Activated naive CD4-positive, alpha-beta T cell treated with anti-CD3 and anti-CD28 coated beads, Interleukin-2, amount 50 U/mL, for 72 hours (primary cell): ENCODE measurements around the gene SDC3. TPM values are rescaled to one million over a fixed set of nuclear protein-coding genes. Genes with fewer than 3 reads are reported as not detected.

Source experiments
- ATAC-seq, 2 donors: fragments of 150-1000 bp; cut with Tn5 transposase; 2 replicates each; pipeline ENCODE4 v1.10.0; 2021; ENCODE audit warnings: mild to moderate bottlenecking in 2 of 2, moderate library complexity in 2 of 2
- DNase-seq, 2 donors: peaks; one replicate each; pipeline ENCODE4 v3.0.0; 2021 to 2022; ENCODE audit warnings: low spot score in 2 of 2
- H3K27ac Mint-ChIP-seq, 2 donors: one replicate each; pipeline ENCODE4 v1.8.0; 2022; ENCODE audit warnings: mild to moderate bottlenecking in 2 of 2, mixed read lengths in 2 of 2
- H3K36me3 Mint-ChIP-seq, 2 donors: one replicate each; pipeline ENCODE4 v1.8.0; 2022; ENCODE audit warnings: mixed read lengths in 2 of 2
- H3K9me3 Mint-ChIP-seq, 2 donors: one replicate each; pipeline ENCODE4 v1.8.0; 2022; ENCODE audit warnings: mixed read lengths in 2 of 2
- total RNA-seq, 2 donors: library from RNA; stranded (reverse); gene quantifications; one replicate each; pipeline ENCODE4 v1.2.3, GENCODE V29; 2022

Gene SDC3
- total RNA-seq, 2 donors from 2014 or later = 1.7 TPM; not detected in 1

DNA sequence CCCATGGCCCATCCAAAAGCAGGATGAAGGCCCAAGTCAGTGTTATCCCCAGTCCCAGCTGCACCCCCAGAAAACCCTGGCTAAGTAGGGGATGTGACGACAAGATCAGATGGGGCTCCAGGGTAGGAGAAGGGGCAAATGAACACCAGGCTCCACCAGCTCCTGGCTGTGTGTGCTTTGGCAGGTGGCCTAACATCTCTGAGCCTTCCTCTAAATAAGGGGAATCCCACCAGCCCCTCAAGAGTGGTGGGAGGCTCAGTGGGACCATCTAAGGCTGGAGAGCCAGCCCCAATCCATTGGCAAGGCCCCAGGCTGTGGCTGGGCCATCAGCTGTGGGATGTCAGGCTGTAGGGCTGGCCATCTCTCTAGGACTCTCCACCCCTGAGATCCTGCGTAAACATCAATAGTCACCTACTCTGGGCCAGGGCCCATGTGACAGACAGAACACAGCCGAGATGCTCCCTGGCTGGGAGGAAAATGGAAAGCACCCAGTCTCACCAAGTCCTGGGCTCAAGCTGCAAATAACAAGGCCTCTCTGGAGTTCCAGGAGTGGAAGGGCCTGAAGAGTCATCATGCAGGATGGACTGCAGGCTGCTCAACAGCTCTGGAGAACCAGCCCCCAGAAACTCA, 7.5 kb downstream of the SDC3 start:
- DNase-seq = no peak
- no peak for ATAC-seq
- Mint-ChIP-seq H3K36me3 (no peaks in the 10 kb centered on the region), H3K9me3 (no peaks in the 10 kb centered on the region), H3K27ac (no peak overlapping the region)

- no peak for ATAC-seq
- no peaks in the 10 kb centered on the region for H3K9me3 Mint-ChIP-seq
- no peak overlapping the region for H3K27ac Mint-ChIP-seq
- DNase-seq = no peak
- no peaks in the 10 kb centered on the region for H3K36me3 Mint-ChIP-seq
Measured at GRCh38 chr1:30900486-30900885, 8.1 kb downstream of the SDC3 start.

DNA sequence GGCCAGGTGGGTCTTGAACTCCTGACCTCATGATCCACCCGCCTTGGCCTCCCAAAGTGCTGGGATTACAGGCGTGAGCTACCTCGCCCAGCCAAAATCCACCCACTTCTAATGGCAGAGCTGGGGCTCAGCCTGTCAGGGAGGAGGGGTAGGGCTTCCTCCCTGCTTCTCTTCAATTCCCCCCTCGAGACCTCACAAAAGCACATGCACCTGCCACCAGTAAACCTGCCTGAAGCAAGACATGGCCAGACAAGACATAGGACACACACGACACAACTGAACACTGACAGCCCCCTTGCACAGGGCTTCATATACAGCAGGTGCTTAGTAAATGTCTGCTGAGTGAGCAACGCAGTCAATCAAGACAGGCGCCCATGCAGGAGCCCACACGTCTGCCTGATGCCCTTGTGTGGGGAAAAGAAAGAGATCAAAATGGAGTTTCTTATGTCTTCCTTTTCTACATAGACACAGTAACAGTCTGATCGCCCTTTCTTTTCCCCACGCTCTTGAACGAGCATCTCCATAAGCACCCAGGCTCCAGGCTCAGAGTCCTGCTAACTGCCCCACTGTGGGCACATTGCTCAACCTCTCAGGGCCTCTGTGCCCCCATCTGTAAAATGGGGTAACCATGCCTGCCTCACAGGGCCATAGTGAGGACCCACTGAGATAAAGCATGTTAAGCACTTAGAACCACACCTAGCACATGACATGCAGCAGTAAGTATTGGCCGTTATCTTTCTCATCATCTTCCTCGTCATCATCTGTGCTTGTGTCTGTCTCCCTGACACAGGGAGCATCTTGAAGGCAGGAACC, 8.8 kb downstream of the SDC3 start:
- DNase-seq (no peak), ATAC-seq (no peak)
- Mint-ChIP-seq H3K36me3 (no peaks in the 10 kb centered on the region), H3K9me3 (no peaks in the 10 kb centered on the region), H3K27ac (no peak overlapping the region)

DNA sequence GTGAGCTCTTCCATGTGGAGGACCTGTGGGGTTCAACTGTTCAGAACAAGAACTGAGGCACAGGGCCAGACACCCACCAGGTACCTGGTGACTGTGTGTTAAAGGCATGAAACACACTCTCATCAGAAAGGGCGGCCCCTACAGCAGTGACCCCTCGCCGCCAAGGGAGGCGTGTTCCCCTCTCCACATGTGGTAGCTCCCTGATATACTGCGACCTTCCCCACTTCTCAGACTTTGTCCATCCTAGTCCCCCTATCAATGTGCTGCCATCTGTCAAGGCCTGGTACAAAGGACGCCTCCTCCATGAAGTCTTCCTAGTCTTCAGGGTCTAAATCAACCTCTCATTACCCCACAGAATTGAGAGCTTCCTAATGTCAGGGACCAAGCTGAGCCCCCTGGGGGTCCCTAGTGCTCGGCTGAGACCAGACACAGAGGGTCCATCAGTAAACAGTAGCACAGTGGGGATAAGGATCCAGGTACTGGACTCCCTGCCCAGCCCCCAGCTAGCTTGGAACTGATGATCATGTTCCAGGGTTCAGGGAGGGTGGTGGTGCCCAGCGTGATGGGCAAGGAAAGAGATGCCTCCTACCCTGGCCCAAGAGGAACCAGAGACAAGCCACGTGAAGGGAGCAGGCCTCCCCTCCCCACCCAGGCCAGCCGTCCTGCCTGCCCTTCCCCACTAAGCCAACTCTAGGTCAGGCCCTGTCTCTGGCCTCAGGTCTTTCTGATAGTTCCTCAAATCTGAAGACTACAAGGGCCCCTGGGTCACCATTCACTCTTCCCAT, 10.3 kb downstream of the SDC3 start:
- peaks cover 0 to 4% of the 10 kb centered on the region in 2 donors for H3K9me3 Mint-ChIP-seq

DNA sequence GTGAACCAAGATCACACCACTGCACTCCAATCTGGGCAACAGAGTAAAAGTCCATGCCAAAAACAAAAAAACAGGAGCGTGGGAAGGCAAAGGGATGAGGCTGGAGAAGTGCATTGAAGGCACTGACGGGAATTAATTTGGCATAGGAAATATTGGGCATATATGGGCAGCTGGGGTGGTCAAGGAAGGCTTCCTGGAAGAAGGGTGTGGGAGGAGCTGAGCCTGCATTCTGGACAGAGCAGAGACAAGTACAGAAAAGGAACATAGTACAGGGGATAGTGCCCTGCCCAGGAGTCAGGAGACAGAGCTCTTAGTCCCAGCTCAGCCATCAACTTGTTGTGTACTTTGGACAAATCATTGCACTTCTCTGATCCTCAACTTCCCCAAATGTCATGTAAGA, 11.7 kb downstream of the SDC3 start:
- DNase-seq (no peak), ATAC-seq (no peak)
- H3K9me3 Mint-ChIP-seq = peaks cover 0 to 4% of the 10 kb centered on the region in 2 donors
- no peaks in the 10 kb centered on the region for H3K36me3 Mint-ChIP-seq
- H3K27ac Mint-ChIP-seq = no peak overlapping the region

More for the DNA sequence above, 10.3 kb downstream of the SDC3 start:
- H3K36me3 Mint-ChIP-seq = no peaks in the 10 kb centered on the region
- ATAC-seq (no peak), DNase-seq (no peak)
- no peak overlapping the region for H3K27ac Mint-ChIP-seq

DNA sequence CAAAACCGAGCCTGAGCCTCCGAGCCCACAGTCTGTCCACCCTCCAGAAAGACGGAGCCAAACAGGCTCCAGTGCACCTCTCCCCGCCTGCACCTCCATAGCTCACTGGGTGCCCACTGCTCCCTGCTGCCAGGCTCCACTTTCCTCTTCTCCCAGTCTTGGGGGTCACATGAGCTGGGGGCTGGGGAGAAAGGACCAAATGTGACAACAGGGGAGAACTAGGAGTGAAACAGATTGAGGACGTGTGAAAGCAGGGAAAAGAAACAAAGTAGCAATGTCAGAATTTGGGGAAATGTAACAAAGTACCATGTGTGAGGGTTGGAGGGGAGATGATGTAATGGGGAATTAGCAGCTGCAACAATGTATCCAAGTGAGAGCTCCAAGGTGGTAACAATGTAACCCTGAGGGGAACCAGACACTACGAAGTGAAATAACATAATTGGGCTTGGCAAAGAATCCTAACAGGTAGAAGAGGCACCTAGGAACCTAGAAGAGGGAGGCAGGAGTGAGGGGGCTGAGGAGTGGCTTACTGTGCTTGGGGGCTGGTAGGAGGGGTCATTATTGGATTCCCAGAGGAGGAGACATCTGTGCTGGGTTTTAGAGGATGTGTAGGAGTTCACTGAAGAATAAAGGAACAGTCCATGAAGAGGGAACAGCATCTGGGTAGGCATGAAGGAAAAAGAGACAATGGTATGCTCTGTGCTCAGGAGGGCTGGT, 12.5 kb downstream of the SDC3 start:
- Mint-ChIP-seq H3K36me3 (no peaks in the 10 kb centered on the region), H3K9me3 (peaks cover 0 to 4% of the 10 kb centered on the region in 2 donors), H3K27ac (no peak overlapping the region)
- DNase-seq (no peak), ATAC-seq (no peak)

- no peak overlapping the region for H3K27ac Mint-ChIP-seq
- DNase-seq = no peak
Measured at GRCh38 chr1:30895382-30895943, 13.1 kb downstream of the SDC3 start.

GRCh38 chr1:30894508-30894973, 14.0 kb downstream of the SDC3 start:
- DNase-seq (no peak), ATAC-seq (no peak)
- Mint-ChIP-seq H3K27ac (no peak overlapping the region), H3K9me3 (peaks cover 0 to 4% of the 10 kb centered on the region in 2 donors), H3K36me3 (no peaks in the 10 kb centered on the region)

More at GRCh38 chr1:30895382-30895943, 13.1 kb downstream of the SDC3 start:
- no peak for ATAC-seq
- H3K36me3 Mint-ChIP-seq = no peaks in the 10 kb centered on the region
- H3K9me3 Mint-ChIP-seq = peaks cover 0 to 4% of the 10 kb centered on the region in 2 donors

DNA sequence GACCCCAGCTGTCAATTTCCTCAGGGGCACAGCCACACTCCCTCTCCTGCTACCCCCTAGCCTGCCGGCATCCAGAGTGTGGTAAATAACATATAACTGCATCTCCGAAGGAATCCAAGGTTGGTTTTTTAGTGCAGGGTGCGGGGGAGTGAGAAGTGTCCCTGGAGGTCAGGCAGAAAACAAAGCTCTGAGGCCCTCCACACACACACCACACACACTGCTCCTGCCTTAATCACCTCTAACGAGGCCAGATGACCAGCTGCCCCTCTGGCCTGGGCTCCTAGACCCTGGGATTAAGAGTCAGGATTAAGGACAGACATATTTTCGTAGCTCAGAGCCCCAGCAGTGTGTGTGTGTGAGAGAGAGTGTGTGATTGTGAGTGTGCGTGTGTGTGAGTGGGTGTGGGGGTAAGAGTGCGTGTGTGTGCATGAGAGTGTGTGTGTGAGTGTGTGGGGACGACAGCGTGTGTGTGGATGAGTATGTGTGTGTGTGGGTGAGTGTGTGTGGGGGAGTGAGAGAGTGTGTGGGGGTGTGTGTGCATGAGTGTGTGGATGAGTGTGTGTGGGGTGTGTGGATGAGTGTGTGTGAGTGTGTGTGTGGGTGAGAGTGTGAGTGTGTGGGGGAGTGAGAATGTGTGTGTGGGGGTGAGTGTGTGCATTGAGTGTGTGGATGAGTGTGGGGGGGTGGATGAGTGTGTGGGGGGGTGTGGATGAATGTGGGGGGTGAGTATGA, 14.6 kb downstream of the SDC3 start:
- ATAC-seq (no peak), DNase-seq (no peak)
- no peak overlapping the region for H3K27ac Mint-ChIP-seq
- H3K36me3 Mint-ChIP-seq = no peaks in the 10 kb centered on the region
- peaks cover 0 to 4% of the 10 kb centered on the region in 2 donors for H3K9me3 Mint-ChIP-seq

DNA sequence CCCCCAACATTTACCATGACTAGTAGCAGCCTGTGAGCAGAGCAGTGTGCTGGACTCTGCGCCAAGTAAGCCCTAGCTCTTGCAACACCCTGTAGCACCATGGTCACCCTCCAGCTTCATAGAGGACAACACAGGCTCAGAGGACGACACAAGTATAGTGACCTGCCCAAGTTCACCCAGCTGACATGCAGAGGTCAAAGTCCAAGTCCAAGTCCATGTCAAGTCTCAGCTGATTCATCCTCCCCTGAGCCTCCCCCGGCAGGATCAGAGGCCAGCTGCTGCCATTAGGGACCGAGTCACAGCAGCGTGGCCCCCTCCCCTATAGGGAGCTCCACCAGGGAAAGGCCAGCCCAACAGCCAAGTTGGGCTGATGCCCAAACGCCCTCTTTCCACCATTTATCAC, 15.9 kb downstream of the SDC3 start:
- peaks cover 0 to 4% of the 10 kb centered on the region in 2 donors for H3K9me3 Mint-ChIP-seq
- H3K36me3 Mint-ChIP-seq = no peaks in the 10 kb centered on the region
- no peak overlapping the region for H3K27ac Mint-ChIP-seq
- ATAC-seq (no peak), DNase-seq (no peak)

- no peak overlapping the region for H3K27ac Mint-ChIP-seq
- ATAC-seq = no peak
- H3K36me3 Mint-ChIP-seq = no peaks in the 10 kb centered on the region
- DNase-seq = no peak
- H3K9me3 Mint-ChIP-seq = peaks cover 0 to 4% of the 10 kb centered on the region in 2 donors
Measured at GRCh38 chr1:30891227-30891552, 17.4 kb downstream of the SDC3 start.

DNA sequence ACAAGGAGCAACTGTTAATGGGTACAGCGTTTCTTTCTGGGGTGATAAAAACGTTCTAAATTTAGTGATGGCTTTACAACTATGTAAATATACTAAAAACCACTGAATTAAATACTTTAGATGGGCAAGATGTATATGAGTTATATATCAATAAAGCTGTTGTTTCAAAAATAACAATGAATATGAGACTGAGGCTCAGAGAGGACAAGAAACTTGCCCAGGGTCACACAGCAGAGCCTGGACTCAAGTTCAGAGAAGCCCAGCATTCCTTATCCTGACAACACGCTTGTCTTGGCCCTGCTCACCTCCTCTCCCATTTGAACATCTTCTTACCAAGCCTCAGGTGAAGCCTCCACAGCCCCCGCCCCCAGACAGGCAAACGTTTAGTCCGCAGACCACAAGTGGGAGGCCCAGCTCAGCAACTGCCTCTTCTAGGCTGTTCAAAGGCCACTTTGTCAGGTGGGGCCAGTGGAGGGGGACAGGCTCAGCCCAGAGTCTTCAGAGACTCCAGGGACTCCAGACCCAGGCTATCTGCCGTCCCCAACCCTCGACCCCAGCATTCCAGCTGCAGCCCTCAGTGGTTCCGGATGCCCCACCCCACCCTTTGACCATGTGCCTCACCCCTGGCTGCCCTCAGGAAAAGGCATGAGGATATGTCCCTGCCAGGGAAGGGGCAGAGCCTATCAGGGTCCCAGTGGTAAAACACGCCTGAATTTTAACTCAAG, 17.9 kb downstream of the SDC3 start:
- Mint-ChIP-seq H3K9me3 (peaks cover 0 to 4% of the 10 kb centered on the region in 2 donors), H3K36me3 (no peaks in the 10 kb centered on the region), H3K27ac (no peak overlapping the region)
- DNase-seq (no peak), ATAC-seq (no peak)

GRCh38 chr1:30889511-30889910, 19.0 kb downstream of the SDC3 start:
- no peak for ATAC-seq

DNA sequence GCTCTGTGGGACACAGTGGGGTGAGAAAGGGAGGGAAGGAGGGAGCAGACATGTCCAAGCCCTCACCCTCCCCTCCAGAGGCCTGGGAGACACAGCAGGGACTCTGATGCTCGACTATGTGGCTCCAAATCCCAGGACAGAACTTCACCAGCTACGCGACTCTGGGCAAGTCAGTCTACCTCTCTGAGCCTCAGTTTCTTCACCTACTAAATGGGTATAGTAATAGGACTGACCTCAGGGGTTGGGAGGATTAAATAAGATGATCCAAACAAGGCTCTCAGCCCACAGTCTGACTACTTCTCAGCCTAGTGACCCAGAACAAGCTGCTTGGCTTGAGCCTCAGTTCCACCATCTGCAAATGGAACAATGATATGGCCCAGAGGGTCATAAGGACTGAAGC, 19.6 kb downstream of the SDC3 start:
- ATAC-seq (no peak), DNase-seq (no peak)
- Mint-ChIP-seq H3K9me3 (peaks cover 0 to 1% of the 10 kb centered on the region in 2 donors), H3K36me3 (no peaks in the 10 kb centered on the region), H3K27ac (no peak overlapping the region)

More at GRCh38 chr1:30889511-30889910, 19.0 kb downstream of the SDC3 start:
- no peak for DNase-seq
- Mint-ChIP-seq H3K9me3 (peaks cover 0 to 4% of the 10 kb centered on the region in 2 donors), H3K36me3 (no peaks in the 10 kb centered on the region), H3K27ac (no peak overlapping the region)

- DNase-seq (no peak), ATAC-seq (no peak)
- Mint-ChIP-seq H3K9me3 (no peaks in the 10 kb centered on the region), H3K36me3 (no peaks in the 10 kb centered on the region), H3K27ac (no peak overlapping the region)
Measured at GRCh38 chr1:30888391-30888790, 20.2 kb downstream of the SDC3 start.
